Vagina (tissue), 2 donors: ENCODE results near the gene NCOR2.

Source experiments
- CTCF ChIP-seq, 3 experiments: fragments of 450-650 bp in 2 of 3; fragments of 200-600 bp in 1 of 3; sonication (generic) in 1 of 3; IDR thresholded peaks; one replicate each; pipeline ENCODE4 v1.5.1; 2017 to 2019; ENCODE audit warnings: antibody characterized with exemption in 3 of 3, mild to moderate bottlenecking in 2 of 3, moderate library complexity in 2 of 3
- POLR2A ChIP-seq, 2 donors: fragments of 450-650 bp; IDR thresholded peaks; one replicate each; pipeline ENCODE4 v1.6.1; 2017; ENCODE audit warnings: antibody characterized with exemption in 2 of 2, mild to moderate bottlenecking in 2 of 2, moderate library complexity in 2 of 2
- POLR2AphosphoS5 ChIP-seq, 2 donors: sonication (generic); formaldehyde crosslinking; IDR thresholded peaks; one replicate each; pipeline ENCODE4 v1.9.0; 2017; ENCODE audit warnings: antibody characterized with exemption in 2 of 2, mild to moderate bottlenecking in 2 of 2, low read depth in 1 of 2; ENCODE audit not compliant: insufficient read depth in 1 of 2

GRCh38 chr12:124563809-124564208 is 3.6 kb downstream of the NCOR2 start:
- TF ChIP-seq POLR2A (IDR thresholded peaks at IDR 0.05) (no peak), CTCF (IDR thresholded peaks at IDR 0.05) (no peak), POLR2AphosphoS5 (IDR thresholded peaks at IDR 0.05; ENCODE audit: insufficient read depth in 1 of 2, low read depth in 1 of 2) (no peak)
